K562 (cell line): ENCODE measurements around the gene IGSF23.

Source experiments
- CSDE1 ChIP-seq, 2 experiments: fragments of 450-650 bp; IDR thresholded peaks; 2 replicates each; pipeline ENCODE4 v1.6.1; 2016; ENCODE audit warnings: mild to moderate bottlenecking in 1 of 2
- FOXP1 ChIP-seq: sonication (generic); formaldehyde crosslinking; IDR thresholded peaks from 2 replicates; pipeline ENCODE4 v1.8.0; 2022; ENCODE audit warnings: mild to moderate bottlenecking, missing genetic modification reagents
- GABPB2 ChIP-seq: fragments of 250-450 bp; sonication (Bioruptor Pico); conservative IDR thresholded peaks from 2 replicates; pipeline ENCODE4 v1.5.1; 2021; ENCODE audit warnings: mild to moderate bottlenecking
- HCFC1 ChIP-seq: IDR thresholded peaks from 2 replicates; pipeline ENCODE4 v1.6.1; 2012; ENCODE audit warnings: low read depth, low read length, improper control_type of control experiment
- NR1H2 ChIP-seq: sonication (generic); formaldehyde crosslinking; IDR thresholded peaks from 2 replicates; pipeline ENCODE4 v1.4.0; 2020; ENCODE audit warnings: mild to moderate bottlenecking, missing genetic modification reagents
- NRF1 ChIP-seq, 2 experiments: fragments of 450-650 bp; IDR thresholded peaks in 1 of 2; conservative IDR thresholded peaks in 1 of 2; 2 replicates each; pipeline ENCODE4 v1.6.1; 2014; ENCODE audit warnings: mild to moderate bottlenecking in 2 of 2
- NUFIP1 ChIP-seq: fragments of 450-650 bp; IDR thresholded peaks from 2 replicates; pipeline ENCODE4 v1.6.1; 2018; ENCODE audit not compliant: partially characterized antibody
- PHF20 ChIP-seq: fragments of 450-650 bp; IDR thresholded peaks from 2 replicates; pipeline ENCODE4 v1.6.1; 2018; ENCODE audit not compliant: partially characterized antibody
- ZNF146 ChIP-seq: IDR thresholded peaks from one replicate; pipeline ENCODE4 v1.6.1; 2018; ENCODE audit warnings: missing compliant biosample characterization; ENCODE audit not compliant: unreplicated experiment
- TF ChIP-seq, protein P1 (sequence below): fragments of 450-650 bp; formaldehyde crosslinking; IDR thresholded peaks from 2 replicates; pipeline ENCODE4 v1.4.0; 2022; ENCODE audit warnings: mild to moderate bottlenecking, moderate library complexity
- TF ChIP-seq, protein P2 (sequence below): sonication (generic); formaldehyde crosslinking; IDR thresholded peaks from 2 replicates; pipeline ENCODE4 v1.8.1; 2022; ENCODE audit warnings: missing genetic modification reagents

DNA sequence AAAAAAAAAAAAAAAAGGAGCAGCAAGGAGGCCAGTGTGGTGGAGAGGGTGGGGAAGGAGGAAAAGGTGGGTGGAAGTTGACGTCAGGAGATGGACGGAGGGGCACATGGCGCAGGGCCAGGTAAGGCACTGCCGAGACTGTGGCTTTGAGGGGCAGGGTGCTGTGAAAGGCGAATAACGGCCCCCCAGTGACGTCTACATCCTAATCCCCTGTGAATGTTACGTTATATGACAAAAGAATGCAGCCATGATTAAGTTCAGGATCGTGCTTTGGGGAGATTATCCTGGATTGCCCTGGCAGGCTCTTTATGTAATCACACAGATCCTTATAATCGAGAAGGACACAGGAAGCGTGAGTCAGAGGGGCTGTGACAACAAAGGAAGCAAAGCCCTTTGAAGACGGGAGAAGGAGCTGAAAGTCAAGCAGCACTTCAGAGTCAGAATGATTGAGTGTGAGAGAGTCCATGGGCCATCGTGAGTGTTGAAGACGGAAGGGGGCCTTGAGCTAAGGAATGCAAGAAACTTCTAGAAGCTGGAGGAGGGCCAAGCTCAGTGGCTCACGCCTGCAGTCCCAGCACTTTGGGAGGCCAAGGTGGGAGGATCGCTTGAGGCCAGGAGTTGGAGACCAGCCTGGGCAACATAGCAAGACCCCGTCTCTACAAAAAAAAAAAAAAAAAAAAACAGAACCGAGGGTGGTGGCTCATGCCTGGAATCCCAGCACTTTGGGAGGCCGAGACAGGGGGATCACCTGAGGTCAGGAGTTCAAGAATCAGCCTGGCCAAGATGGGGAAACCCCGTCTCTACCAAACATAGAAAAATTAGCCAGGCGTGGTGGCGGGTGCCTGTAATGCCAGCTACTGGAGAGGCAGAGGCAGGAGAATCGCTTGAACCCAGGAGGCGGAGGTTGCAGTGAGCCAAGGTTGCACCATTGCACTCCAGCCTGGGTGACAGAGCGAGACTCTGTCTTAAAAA is 71.8 kb downstream of the IGSF23 start:
- TF ChIP-seq NR1H2 (CRISPR knock-in tag) (no peak), NUFIP1 (no peak), PHF20 (no peak), FOXP1 (CRISPR knock-in tag) (no peak), CSDE1 (IDR thresholded peaks at IDR 0.05) (no peak), NRF1 (conservative IDR thresholded peaks at IDR 0.05 in 1 of 2, IDR thresholded peaks at IDR 0.05 in 1 of 2) (no peak), ZNF146 (CRISPR knock-in tag) (no peak), GABPB2 (no peak), HCFC1 (no peak)
- TF ChIP-seq, protein P1, sequence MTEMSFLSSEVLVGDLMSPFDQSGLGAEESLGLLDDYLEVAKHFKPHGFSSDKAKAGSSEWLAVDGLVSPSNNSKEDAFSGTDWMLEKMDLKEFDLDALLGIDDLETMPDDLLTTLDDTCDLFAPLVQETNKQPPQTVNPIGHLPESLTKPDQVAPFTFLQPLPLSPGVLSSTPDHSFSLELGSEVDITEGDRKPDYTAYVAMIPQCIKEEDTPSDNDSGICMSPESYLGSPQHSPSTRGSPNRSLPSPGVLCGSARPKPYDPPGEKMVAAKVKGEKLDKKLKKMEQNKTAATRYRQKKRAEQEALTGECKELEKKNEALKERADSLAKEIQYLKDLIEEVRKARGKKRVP (CRISPR knock-in tag): no peak
- TF ChIP-seq, protein P2, sequence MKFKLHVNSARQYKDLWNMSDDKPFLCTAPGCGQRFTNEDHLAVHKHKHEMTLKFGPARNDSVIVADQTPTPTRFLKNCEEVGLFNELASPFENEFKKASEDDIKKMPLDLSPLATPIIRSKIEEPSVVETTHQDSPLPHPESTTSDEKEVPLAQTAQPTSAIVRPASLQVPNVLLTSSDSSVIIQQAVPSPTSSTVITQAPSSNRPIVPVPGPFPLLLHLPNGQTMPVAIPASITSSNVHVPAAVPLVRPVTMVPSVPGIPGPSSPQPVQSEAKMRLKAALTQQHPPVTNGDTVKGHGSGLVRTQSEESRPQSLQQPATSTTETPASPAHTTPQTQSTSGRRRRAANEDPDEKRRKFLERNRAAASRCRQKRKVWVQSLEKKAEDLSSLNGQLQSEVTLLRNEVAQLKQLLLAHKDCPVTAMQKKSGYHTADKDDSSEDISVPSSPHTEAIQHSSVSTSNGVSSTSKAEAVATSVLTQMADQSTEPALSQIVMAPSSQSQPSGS (CRISPR knock-in tag): no peak
